ENCODE results near the gene COL21A1. TPM values are rescaled to one million over a fixed set of nuclear protein-coding genes. Genes with fewer than 3 reads are reported as not detected.
"Not testable (repeated sequence)": the region's sequence is repeated elsewhere in the genome, so short reads cannot be mapped to it uniquely, and the experiment has no call there.

Gene COL21A1
- polyA plus RNA-seq (ENCODE audit: insufficient read length in 4 of 4), result 100 to 1,000 TPM; 103 to 220 (median 137) TPM

DNA sequence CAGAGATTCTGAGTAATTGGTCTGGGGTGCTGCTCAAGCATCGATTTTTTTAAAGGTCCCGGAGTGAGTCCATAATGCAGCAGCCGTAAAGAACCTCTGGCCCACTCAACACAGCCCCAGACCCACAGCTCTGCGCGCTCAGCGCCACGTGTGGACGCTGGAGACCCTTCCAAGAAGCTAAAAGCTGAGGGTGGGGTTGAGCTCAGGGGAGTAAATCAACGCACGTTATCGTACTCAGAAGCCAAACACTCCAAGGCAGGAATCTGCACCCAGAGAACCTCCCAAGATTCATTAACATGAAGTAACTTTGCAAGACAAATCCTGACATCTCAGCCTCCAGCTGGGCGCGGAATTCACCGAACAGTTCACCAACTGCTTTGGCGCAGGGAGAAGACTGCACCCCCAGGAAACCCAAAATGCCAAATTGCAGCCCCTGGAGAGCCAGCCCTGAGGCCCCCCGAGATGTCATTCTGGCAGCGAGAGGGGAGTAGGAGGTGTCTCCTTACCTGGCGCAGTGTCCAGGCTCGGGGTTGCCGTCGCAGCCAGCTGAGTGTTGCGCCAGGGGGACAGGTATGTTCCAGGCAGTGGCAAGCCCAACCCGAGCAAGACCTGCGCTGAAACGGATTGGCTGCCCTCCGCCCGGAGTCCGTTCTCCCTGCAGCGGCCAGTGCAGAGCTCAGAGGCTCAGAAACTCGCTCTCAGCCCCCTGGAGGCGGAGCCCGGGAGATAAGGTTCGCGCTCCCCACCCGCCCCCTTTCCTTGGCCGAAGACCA lies at the start of gene COL21A1:
TSS of gene COL21A1 (minus strand) at position 700 of the 773 bp plus-strand sequence. CDS start 64,962 bp downstream, outside the sequence.
- no peak for DNase-seq (ENCODE audit: low read depth in 4 of 4, low spot score in 3 of 4)

DNA sequence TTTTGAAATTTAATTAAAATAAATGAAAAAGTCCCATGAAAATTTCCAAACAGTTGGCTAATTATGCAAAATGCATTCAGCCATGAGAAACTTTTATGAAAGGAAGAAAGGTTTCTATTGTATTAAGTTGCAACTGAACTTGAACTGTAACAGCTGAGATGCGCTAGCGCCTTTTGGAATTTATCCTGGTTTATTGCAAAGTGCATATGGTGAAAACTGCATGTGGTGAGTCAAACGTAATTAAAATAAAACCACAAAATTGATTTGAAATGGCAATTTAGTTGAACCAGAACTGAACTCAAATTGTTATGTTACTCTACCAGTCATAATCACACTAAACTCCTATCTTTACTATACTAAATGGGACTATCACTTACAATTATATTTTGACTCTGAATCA lies 46.4 kb upstream of the COL21A1 start:
- no peak for DNase-seq (ENCODE audit: low read depth in 4 of 4, low spot score in 3 of 4)

DNA sequence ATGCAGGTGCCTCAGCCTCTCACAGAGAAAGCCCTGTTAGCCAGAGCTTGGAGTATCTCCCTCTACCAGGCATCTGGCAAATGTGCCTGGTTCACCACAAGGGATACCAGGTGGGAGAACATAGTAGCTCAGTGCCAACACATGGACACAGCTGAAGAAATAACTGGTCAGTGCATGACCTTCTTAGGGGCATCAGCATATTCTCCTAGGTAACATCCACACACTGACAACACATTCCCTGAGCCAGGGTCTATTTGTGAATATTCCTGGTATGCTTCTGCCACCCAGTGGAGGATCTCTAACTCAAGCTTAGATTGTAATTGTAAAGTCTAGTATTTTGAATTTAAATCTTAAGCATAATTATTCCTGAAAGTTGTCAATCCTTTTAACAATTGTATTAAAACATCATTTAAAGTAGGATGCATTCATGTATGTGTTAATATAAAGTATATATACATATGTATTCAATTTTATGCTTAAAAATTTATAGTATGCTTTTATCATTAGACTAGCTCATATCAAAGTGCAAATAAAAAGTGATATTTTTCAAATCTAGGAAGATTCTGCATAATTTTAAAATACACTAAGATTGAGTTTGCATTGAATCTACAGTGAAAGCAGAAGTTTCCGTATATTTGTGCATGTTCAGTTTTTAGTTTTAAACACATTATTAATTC lies 45.3 kb upstream of the COL21A1 start:
- peak in 3 of 4 donors; percentile 37 to 42 (median 41) for DNase-seq (ENCODE audit: low read depth in 4 of 4, low spot score in 3 of 4)

DNA sequence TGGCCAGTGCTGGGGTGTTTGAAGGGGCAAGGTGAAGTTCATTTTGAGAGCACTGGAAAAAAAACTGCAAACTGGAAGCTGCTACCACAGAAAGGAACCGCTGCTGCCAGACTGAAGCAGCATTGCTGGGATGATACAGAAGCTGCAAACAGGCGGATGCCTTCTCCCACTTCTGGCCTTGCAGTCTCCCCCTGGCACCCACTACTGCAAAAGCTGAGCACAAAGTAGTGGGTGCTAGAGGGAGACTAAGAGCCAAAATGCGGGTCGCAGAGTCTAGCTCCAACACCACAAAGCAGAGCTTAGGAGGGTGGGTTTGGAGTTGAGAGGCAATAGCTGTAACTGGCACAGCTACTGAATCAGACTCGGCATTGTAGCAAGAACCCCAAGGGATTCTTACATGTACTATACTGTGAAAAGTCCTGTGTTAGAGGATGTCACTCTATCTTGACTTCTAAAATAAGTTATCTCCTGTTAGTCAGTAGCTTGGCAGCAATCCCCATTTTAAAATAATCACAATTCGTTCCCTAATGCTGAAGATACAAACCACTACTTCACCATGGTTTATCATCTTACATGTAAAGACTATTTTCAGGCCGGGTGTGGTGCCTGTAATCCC lies 44.0 kb upstream of the COL21A1 start:
- DNase-seq (ENCODE audit: low read depth in 4 of 4, low spot score in 3 of 4), result no peak

DNA sequence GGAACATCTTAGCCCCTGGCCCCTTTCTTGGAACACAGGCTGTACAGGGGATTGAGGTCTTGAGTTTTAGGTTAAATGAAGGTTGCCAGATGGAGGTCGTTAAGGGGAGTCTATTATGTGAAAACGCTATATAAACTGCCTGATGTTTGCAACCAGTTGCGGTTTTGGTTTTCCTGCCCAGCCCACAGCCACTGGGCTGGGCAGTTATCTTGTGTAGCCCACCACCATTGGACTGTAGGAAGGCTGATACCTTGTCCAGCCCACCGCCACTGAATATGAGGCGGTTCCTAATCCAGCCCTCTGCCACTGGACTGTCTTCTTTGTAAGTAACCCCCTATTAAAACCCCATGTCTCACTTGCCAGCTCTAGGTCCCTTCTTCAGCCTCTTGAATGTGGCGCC lies 42.3 kb upstream of the COL21A1 start:
- no peak for DNase-seq (ENCODE audit: low read depth in 4 of 4, low spot score in 3 of 4)

DNA sequence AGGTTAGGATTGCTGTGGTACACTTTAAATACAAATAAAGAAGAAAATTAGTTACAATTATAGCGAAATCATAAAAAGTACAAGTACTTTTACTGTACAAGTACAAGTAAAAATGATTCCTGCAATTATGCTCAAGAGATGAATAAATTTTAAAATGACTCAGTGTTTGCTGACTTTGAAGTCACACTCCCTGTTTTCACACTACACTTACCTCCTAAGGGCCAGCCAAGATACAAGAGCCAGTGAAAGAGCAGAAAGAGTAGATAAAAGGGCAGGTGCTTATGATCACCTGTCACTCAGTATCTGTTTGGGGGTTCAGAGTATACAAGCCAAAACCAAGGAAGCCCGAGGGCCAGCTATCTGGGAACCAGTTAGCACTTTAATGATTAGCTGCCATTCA lies 41.0 kb upstream of the COL21A1 start:
- DNase-seq (ENCODE audit: low read depth in 4 of 4, low spot score in 3 of 4), result no peak

DNA sequence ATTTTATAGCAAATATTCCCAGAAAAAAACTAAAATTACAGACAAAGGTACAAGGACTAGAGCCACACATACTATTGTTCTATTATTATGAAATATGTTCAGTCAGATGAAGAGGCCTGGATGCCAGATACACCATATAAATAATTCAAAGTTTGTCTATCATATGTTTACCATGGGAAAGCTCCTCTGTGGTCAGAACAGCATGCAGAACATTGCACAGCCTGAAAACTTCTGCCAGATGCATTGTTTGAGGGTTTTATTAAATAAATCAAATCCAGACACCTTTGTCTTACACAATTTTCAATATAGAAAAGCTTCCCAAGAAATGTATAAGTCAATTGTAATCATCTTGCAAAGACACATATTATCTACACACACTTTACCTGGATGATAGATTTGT lies 35.0 kb upstream of the COL21A1 start:
- no peak for DNase-seq (ENCODE audit: low read depth in 4 of 4, low spot score in 3 of 4)

DNA sequence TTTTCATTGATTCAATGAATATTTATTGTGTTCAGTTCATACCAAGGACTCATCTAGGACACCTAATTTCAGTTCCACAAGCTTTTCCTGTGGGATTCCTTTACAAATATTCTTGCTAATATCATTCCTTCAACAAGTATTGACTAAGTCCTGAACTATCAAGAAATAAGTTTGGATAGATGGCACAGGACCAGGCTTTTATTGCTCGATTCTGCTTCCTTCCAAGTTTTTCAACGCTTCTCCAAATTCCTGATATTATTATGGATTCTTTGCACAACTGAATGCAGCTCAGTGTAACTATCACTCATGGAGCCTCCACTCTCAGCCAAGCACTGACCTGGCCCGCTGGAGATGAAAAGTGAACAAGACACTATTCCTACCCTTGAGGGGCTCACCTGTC lies 32.7 kb upstream of the COL21A1 start:
- no peak for DNase-seq (ENCODE audit: low read depth in 4 of 4, low spot score in 3 of 4)

DNA sequence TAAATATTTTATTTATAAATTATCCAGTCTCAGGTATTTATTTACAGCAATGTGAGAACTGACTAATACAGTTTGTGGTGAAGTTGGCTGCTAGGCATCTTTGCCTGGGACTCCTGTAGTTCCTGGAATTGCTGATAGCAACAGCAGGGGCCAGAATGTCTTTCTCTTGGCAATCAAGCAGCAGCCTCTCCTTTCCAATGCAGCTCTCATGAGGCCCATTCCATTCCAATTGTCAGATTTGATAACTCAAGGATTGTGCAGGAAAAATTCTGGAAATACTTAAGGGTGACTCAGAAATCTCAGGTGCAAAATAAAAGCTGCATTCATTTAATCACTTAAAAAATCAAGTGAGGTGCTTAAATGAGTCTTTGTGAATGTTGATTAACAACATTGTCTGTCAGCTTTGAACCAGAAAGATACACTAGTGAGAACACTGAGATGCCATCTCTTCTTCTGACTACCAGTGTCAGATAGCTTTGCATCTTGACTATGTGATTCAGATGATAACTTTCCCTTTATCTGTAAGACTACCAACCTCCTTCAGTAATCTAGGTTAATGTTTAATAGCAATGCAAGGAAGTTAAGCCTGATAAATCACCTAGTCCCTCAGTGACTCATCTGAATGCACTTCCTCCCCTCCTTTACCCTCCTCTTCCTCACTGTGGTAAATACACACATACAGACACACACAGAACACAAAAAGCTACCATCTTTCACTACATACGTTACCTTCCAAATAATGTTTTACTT lies 32.1 kb upstream of the COL21A1 start:
- DNase-seq (ENCODE audit: low read depth in 4 of 4, low spot score in 3 of 4), result no peak

DNA sequence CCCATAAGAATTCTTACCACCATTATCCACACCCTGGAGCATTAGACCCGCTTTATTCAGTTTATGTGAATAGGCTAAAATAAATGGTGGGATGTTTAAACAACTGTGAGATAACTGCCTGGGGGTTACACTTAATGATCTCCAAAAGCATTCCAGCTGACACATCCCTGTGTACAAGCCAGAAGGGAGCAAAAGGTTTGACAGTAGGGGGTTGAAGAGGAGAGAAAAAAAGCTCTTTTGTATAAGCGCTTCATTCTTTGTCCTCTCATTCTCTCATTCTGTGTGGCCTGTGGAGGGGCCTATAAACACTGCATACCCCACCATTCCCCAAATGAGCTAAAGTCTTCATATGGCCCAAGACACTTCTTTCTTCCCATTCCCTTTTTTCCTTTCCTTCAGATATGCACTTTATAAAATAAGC lies 30.8 kb upstream of the COL21A1 start:
- DNase-seq (ENCODE audit: low read depth in 4 of 4, low spot score in 3 of 4), result no peak

DNA sequence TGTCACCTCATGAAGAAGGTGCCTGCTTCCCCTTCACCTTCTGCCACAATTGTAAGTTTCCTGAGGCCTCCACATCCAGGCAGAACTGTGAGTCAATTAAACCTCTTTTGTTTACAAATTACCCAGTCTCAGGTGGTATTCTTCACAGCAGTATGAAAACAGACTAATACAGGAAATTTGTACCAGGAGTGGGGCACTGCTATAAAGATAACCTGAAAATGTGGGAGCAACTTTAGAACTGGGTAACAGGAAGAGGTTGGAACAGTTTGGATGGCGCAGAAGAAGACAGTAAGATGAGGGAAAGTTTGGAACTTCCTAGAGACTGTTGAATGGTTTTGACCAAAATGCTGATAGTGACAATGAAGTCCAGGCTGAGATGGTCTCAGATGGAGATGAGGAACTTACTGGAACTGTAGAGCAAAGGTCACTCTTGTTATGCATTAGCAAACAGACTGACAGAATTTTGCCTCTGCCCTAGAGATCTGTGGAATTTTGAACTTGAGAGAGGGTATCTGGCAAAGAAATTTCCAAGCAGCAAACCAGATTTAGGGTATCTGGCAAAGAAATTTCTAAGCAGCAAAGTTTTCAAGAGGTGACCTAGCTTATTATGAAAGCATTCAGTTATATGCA lies 23.5 kb upstream of the COL21A1 start:
- no peak for DNase-seq (ENCODE audit: low read depth in 4 of 4, low spot score in 3 of 4)

DNA sequence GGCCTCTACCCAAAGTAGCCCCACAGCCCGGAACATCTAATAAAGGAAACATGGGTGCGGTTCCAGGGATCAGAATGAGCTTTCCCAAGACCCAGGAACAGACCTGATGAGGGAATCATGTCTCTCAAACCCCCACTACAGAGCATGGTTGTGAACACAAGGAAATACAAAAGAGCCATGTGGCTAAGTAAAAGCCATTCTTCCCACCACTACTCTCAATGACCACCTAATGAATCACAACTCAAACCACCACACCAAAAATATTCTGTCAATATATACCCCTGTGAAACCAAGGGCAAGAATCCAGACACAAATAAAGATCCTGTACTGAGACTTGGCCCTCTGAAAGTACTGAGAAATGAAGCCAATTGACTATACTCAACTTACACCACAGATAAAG lies 20.9 kb upstream of the COL21A1 start:
- DNase-seq (ENCODE audit: low read depth in 4 of 4, low spot score in 3 of 4), result no peak

DNA sequence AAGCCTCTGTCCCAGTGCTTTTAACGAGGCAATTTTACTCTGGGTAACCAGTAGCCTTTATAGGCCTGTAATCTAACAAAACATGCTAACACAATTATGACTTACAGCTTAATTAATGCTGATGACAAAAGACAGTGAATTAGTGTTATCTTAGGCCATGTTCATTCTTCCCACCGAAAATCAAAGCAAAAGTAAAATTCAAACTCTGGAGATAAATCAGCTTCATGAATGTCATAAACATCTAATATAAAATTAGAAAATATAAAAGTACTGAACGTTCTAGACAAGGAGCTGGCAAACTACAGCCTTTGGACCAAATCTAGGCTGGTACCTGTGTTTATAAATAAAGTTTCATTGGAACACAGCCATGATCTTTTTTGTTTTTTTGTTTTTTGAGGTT lies 18.6 kb upstream of the COL21A1 start:
- no peak for DNase-seq (ENCODE audit: low read depth in 4 of 4, low spot score in 3 of 4)

DNA sequence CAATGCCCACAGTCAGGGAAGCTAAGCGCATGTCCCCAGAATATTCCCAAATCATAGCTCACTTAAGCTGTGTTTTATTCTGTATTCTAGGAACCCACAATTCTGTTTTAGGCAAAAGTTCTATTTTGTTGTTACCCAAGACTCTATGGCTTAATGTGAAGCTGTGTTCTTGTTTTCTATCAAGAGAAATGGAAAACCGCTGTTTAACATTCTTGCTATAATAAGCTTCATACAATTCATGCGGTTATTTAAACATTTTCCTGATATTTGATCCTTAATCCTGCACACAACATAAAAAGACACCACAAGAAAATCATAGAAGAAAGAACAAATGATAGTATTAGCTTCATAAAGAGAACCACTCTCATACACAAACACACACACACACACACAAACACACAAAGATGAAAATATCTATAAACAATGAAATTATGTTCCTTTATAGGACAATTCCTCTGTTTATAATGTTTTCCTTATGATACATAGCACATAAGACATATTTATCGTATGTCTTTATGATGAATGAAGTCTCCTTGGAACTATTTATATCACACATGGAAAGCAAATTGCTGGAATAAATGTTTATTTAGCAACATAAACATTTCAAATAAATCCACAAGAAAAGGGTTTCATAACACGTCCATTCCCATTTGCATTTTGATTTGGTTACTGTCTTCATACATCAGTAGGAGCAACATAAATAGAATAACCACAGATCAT lies 16.4 kb upstream of the COL21A1 start:
- DNase-seq (ENCODE audit: low read depth in 4 of 4, low spot score in 3 of 4), result no peak

DNA sequence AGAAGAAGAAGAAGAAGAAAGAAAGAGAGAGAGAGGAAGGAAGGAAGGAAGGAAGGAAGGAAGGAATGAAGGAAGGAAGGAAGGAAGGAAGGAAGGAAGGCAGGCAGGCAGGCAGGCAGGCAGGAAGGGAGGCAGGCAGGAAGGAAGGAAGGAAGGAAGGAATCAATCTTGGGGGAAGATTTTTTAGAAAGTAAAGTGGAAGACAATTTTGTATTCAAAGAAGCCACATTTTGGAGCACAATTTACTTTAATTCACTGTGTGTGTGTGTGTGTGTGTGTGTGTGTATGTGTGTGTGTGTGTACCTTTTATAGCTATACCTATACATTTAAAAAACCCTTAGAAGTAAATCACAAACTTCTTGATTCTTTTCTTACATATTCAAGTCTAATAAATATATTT lies 13.2 kb upstream of the COL21A1 start:
- not testable (repeated sequence) for DNase-seq (ENCODE audit: low read depth in 4 of 4, low spot score in 3 of 4)

DNA sequence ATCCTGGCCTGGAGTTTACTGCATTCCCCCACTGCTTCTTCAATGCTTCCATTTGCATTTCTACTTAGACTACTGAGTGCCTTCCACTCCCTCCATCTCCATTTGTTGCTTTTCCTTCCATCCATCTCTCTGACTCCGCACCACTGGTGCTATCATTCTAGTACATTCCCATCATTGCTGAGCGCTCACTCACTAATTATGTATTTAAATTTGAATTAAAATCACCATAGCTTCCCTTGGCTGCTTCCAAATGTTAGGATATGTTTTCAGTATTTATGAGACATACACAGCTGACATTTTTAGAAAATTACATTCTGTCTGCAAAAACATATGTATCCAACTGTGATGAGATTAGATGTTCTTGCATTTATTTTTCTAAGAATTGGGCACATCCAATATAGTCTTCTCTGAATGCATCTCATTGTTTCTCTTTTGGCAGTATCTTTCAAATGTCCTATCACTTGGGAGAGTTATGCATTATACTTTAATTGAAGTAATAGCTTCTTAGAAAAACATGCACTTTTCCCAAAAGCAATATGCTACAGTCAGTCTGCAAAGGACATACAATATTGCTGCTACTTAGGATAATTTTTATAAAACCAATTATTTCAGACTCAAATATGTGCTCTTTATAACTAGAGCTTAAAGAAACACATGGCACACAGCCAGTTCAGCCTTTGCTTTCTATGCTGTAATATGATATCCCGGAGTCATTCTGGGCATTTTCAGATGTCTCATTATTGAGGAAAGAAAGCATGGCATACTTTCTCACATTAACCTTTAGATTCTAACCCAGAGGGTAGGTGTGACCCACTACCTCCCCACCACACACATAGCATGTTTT lies 12.1 kb upstream of the COL21A1 start:
- DNase-seq (ENCODE audit: low read depth in 4 of 4, low spot score in 3 of 4), result no peak

DNA sequence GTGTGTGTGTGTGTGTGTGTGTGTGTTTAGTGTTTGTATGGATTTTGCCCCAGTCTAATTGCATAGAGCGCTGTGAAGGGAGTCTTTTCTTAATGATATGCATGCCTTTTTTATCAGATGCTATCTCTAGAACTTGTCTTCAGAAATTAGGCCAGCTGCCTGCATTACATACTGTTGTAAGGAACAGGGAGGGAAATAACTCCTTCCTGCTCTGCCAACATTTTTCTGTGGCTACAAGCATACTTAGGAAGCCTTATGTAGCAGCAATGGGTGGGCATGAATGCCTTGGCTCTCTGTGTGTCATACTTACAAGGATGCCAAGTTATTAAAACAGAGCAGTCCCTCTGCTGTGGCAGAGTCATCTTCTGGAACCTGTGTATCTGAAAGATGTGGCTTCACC lies 8.0 kb upstream of the COL21A1 start:
- no peak for DNase-seq (ENCODE audit: low read depth in 4 of 4, low spot score in 3 of 4)

DNA sequence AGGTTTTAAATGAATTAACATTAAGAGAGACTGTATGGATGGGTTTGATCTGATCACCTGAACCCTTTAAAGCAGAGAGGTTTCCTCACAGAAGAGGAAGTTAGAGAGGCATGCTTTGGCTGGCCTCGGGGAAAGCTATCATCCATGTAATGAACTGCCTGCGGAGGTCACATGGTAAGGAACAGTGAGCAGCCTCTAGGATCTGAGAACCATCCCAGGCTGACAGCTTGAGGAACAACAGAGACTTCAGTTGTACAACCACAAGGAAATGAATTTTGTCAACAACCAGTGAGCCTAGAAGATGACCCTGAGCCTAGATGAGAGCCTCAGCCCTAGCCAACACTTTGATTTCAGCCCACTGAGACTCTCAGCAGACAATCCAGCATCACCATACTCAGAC lies 2.9 kb upstream of the COL21A1 start:
- no peak for DNase-seq (ENCODE audit: low read depth in 4 of 4, low spot score in 3 of 4)

DNA sequence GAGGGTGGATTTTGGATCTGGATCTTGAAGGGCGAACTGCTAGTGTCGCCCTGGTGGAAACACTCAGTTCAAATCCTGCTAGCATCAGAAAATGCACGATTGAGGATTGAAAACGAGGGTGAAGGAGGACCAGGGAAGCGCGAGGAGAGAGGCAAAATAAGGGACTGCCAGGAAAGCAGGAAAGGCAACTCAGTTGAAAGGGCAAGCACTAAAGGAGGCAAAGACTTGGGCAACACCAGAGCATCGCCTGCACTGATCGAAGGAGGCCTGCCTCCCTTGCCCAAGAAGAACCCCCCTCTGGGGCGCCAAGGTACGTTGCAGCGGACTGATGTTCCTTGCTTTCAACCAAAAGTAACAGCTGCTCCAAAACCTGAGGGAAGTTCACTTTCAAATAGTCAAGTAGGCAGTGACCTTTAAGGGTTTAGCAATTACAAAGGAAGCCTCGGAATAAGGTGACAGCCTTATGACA lies 308 bp upstream of the COL21A1 start:
- no peak for DNase-seq (ENCODE audit: low read depth in 4 of 4, low spot score in 3 of 4)

Data from left renal pelvis (tissue), 4 donors.